ENCODE data around the gene CSNK1G1. TPM values are rescaled to one million over a fixed set of nuclear protein-coding genes. Genes with fewer than 3 reads are reported as not detected.

The CSNK1G1 gene
- total RNA-seq, 4 donors from 2014 or later = 16.5 to 41.8 (median 33.3) TPM

DNA sequence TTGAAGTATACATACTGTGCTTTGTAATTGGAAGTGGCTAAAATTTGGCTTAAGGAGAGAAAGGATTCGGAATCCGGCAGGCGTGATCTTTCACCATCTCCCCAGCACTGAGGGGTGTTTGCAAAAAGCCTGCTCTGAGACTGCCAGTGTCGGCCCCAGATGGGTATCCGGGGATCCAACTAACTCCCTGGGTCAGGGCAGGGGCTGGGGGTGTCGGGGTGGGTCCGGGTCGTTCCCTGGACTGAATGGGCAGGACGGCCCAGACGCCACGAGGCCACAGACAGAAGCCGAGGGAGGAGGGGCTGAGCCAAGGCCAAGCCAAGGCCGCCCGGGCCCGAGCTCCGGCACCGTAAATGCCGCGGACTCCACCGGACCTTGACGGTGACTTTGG lies 193.5 kb downstream of the CSNK1G1 start:
- TF ChIP-seq POLR2A (IDR thresholded peaks at IDR 0.05) = no peak
- no peak for TF ChIP-seq CTCF (IDR thresholded peaks at IDR 0.05)
- Histone ChIP-seq H3K27ac (peak overlapping the region; percentile 77 to 86), H3K36me3 (no peaks in the 10 kb centered on the region), H3K4me3 (peak overlapping the region; percentile 65 to 87), H3K4me1 (peaks cover 0 to 10% of the 10 kb centered on the region in 2 donors), H3K9me3 (no peaks in the 10 kb centered on the region), H3K27me3 (no peaks in the 10 kb centered on the region)
- intact Hi-C loops (cut with DNase I; ENCODE audit: low total_unique reads) = no loop called here
- no peak for DNase-seq

- peak overlapping the region; percentile 65 to 87 for H3K4me3 ChIP-seq
- peak overlapping the region; percentile 77 to 86 for H3K27ac ChIP-seq
- TF ChIP-seq CTCF (IDR thresholded peaks at IDR 0.05) (no peak), POLR2A (IDR thresholded peaks at IDR 0.05) (no peak)
- H3K9me3 ChIP-seq = no peaks in the 10 kb centered on the region
- H3K4me1 ChIP-seq = peaks cover 0 to 10% of the 10 kb centered on the region in 2 donors
- no peaks in the 10 kb centered on the region for H3K36me3 ChIP-seq
- no peak for DNase-seq
- intact Hi-C loops (cut with DNase I; ENCODE audit: low total_unique reads) = no loop called here
- H3K27me3 ChIP-seq = no peaks in the 10 kb centered on the region
Observed at GRCh38 chr15:64161688-64162477, 194.1 kb downstream of the CSNK1G1 start.

DNA sequence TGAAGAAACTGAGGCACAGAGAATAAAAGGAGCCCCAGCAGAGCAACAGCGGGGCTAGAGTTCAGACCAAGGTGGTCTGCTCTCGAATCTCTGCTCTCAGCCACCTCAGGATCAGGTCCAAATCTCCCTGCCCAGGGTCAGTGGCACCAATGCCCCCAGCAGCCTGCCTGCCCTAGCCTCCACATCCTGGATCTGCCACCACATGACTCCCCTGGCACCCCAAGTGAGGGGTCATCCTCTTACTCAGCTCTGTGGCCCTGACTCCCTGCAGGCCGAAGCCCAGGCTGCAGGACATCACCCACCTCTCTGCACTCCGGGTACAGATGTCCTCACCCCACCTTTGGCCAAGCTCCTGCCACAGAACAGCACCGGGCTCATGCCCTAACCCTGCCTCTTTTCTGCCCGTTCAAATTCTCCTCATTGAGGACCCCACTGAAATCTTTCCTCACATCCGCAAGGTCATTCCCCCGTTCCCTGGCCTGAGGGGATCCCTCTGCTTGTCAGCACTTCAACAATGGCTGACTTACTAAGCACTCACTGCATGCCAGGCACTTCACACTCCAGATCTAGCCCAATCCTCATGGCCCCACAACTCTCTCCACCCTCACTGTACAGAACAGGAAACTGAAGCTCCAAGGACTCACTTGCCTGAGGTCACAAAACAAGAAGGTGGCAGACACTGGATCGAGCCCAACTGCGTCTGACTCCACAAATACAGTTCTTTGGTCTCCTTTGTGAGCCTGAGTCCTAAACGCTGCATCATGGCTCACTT lies 197.4 kb downstream of the CSNK1G1 start:
- Histone ChIP-seq H3K36me3 (no peaks in the 10 kb centered on the region), H3K27me3 (no peaks in the 10 kb centered on the region), H3K4me1 (peaks cover 0 to 15% of the 10 kb centered on the region in 2 donors), H3K9me3 (no peaks in the 10 kb centered on the region), H3K4me3 (no peak overlapping the region), H3K27ac (no peak overlapping the region)
- no peak for DNase-seq
- TF ChIP-seq POLR2A (IDR thresholded peaks at IDR 0.05) (no peak), CTCF (IDR thresholded peaks at IDR 0.05) (no peak)
- intact Hi-C loops (cut with DNase I; ENCODE audit: low total_unique reads) = no loop called here

DNA sequence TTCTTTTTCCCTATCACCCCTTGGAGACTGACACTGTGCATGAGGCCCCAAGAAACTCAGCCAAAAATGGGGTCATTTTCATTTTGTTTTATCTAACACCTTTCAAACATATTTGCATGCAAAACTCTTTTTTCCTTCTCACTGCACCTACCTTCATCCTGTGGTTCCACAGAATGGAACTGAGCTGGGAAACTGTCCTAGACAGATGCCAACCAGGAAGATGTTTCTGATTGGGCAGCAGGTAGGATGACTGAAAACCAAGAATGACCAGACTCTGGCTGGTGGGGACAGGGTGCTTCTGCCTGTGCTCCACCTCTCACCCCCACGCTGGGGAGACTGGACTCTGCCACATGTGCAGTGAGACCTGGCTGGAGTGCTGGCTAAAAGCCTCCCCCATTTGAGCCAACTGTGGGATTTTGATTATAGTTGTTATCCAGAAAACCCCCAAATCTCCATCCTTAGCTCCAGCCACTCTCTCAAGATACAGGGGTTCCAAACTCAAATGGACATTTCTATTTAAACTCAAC lies 198.3 kb downstream of the CSNK1G1 start:
- no peak for DNase-seq
- H3K9me3 ChIP-seq = no peaks in the 10 kb centered on the region
- H3K27ac ChIP-seq = no peak overlapping the region
- intact Hi-C loops (cut with DNase I; ENCODE audit: low total_unique reads) = no loop called here
- no peaks in the 10 kb centered on the region for H3K27me3 ChIP-seq
- peaks cover 0 to 22% of the 10 kb centered on the region in 2 donors for H3K4me1 ChIP-seq
- no peaks in the 10 kb centered on the region for H3K36me3 ChIP-seq
- TF ChIP-seq CTCF (IDR thresholded peaks at IDR 0.05) (no peak), POLR2A (IDR thresholded peaks at IDR 0.05) (no peak)
- H3K4me3 ChIP-seq = no peak overlapping the region

Data from uterus (tissue), 4 donors.